ENCODE data around the gene AP1S1. TPM values are rescaled to one million over a fixed set of nuclear protein-coding genes. Genes with fewer than 3 reads are reported as not detected.
A peak's percentile ranks its signal among the peaks of the same experiment; 100 is the strongest.

Gene AP1S1
- total RNA-seq, 4 donors from 2014 or later: 5.5 to 24.4 (median 15.6) TPM

GRCh38 chr7:101140339-101140699, 14.0 kb upstream of the AP1S1 start:
- Histone ChIP-seq H3K4me1 (peaks cover 0 to 8% of the 10 kb centered on the region in 2 donors), H3K9me3 (no peaks in the 10 kb centered on the region), H3K4me3 (no peak overlapping the region), H3K27ac (no peak overlapping the region), H3K36me3 (no peaks in the 10 kb centered on the region), H3K27me3 (no peaks in the 10 kb centered on the region)
- in situ Hi-C loops (cut with MboI; ENCODE audit: low sequenced_read_pairs in 4 of 4): loop anchor here (5.0 to 10.0 kb wide), 4 partner anchors 52 to 144 kb away; no protein-coding TSS in a partner anchor
- intact Hi-C loops (cut with DNase I; ENCODE audit: low total_unique reads): no loop called here
- DNase-seq (no peak), ATAC-seq (no peak)
- TF ChIP-seq CTCF (IDR thresholded peaks at IDR 0.05 in 4 of 5, conservative IDR thresholded peaks at IDR 0.05 in 1 of 5) (no peak), POLR2A (IDR thresholded peaks at IDR 0.05) (no peak)

GRCh38 chr7:101140746-101141382, 13.4 kb upstream of the AP1S1 start:
- Histone ChIP-seq H3K9me3 (no peaks in the 10 kb centered on the region), H3K4me1 (peaks cover 0 to 8% of the 10 kb centered on the region in 2 donors), H3K27me3 (no peaks in the 10 kb centered on the region), H3K4me3 (no peak overlapping the region), H3K36me3 (no peaks in the 10 kb centered on the region), H3K27ac (no peak overlapping the region)
- in situ Hi-C loops (cut with MboI; ENCODE audit: low sequenced_read_pairs in 4 of 4): loop anchor here (5.0 to 10.0 kb wide), 4 partner anchors 51 to 144 kb away; no protein-coding TSS in a partner anchor
- DNase-seq: no peak
- intact Hi-C loops (cut with DNase I; ENCODE audit: low total_unique reads): no loop called here
- no peak for TF ChIP-seq CTCF (IDR thresholded peaks at IDR 0.05 in 4 of 5, conservative IDR thresholded peaks at IDR 0.05 in 1 of 5)
- TF ChIP-seq POLR2A (IDR thresholded peaks at IDR 0.05): no peak
- no peak for ATAC-seq

- in situ Hi-C loops (cut with MboI; ENCODE audit: low sequenced_read_pairs in 4 of 4) (no loop called here), intact Hi-C loops (cut with DNase I; ENCODE audit: low total_unique reads) (no loop called here)
- no peak overlapping the region for H3K4me3 ChIP-seq
- H3K36me3 ChIP-seq: no peaks in the 10 kb centered on the region
- TF ChIP-seq POLR2A (IDR thresholded peaks at IDR 0.05) (no peak), CTCF (IDR thresholded peaks at IDR 0.05 in 4 of 5, conservative IDR thresholded peaks at IDR 0.05 in 1 of 5) (no peak)
- ATAC-seq (no peak), DNase-seq (no peak)
- H3K27ac ChIP-seq: no peak overlapping the region
- peaks cover 11 to 13% of the 10 kb centered on the region in 2 donors for H3K4me1 ChIP-seq
- peaks cover 0 to 9% (median 9%) of the 10 kb centered on the region in 3 donors for H3K27me3 ChIP-seq
- no peaks in the 10 kb centered on the region for H3K9me3 ChIP-seq
Measured at GRCh38 chr7:101151908-101152651, 2.2 kb upstream of the AP1S1 start.

GRCh38 chr7:101154693-101155102, 422 bp downstream of the AP1S1 start:
- in situ Hi-C loops (cut with MboI; ENCODE audit: low sequenced_read_pairs in 4 of 4): no loop called here
- no peak for TF ChIP-seq POLR2A (IDR thresholded peaks at IDR 0.05)
- TF ChIP-seq CTCF (IDR thresholded peaks at IDR 0.05 in 4 of 5, conservative IDR thresholded peaks at IDR 0.05 in 1 of 5): no peak

More at GRCh38 chr7:101154693-101155102, 422 bp downstream of the AP1S1 start:
- peaks cover 0 to 17% of the 10 kb centered on the region in 2 donors for H3K36me3 ChIP-seq
- intact Hi-C loops (cut with DNase I; ENCODE audit: low total_unique reads): loop anchor here (1.0 kb wide), 1 partner anchor 11 kb away; the partner anchor contains the start of gene VGF
- H3K27me3 ChIP-seq: no peaks in the 10 kb centered on the region
- H3K4me3 ChIP-seq: peak overlapping the region; percentile 81 to 95 (median 90)
- H3K9me3 ChIP-seq: no peaks in the 10 kb centered on the region
- H3K27ac ChIP-seq: peak overlapping the region in 2 of 4 donors; percentile 13 to 50
- DNase-seq (no peak), ATAC-seq (peak; percentile 15 to 17)
- H3K4me1 ChIP-seq: peaks cover 11 to 13% of the 10 kb centered on the region in 2 donors

Data from gastrocnemius medialis (tissue), 4 donors.